ENCODE measurements around the gene DNM3. TPM values are rescaled to one million over a fixed set of nuclear protein-coding genes. Genes with fewer than 3 reads are reported as not detected.
"Not testable (repeated sequence)": the region's sequence is repeated elsewhere in the genome, so short reads cannot be mapped to it uniquely, and the experiment has no call there.

Gene DNM3
- total RNA-seq, 1 donor from 2014 or later: 1.8 TPM

DNA sequence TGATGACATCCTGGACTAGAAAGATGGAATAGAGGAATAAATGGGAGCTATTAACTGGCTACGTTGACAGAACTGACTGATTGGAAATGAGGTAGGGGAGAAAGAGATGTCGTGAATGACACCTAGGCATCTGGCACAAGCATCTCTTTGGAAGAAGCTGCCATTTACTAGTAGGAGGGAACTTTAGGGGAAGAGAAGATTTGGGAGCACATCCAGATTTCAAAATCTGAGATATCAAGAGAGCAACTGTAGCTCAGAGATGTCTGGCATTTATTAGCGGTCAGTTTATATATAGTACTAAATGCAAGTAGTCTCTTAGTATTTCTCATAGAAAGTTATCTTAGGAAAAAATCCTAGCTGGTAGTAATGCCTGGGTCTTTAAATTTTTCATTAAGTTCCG, 447.3 kb downstream of the DNM3 start:
- no peak for TF ChIP-seq CTCF (conservative IDR thresholded peaks at IDR 0.05; ENCODE audit: low read depth, low read length)
- no peak for DNase-seq (ENCODE audit: low read depth)
- H3K4me3 ChIP-seq (ENCODE audit: low read depth, low read length): no peak overlapping the region

DNA sequence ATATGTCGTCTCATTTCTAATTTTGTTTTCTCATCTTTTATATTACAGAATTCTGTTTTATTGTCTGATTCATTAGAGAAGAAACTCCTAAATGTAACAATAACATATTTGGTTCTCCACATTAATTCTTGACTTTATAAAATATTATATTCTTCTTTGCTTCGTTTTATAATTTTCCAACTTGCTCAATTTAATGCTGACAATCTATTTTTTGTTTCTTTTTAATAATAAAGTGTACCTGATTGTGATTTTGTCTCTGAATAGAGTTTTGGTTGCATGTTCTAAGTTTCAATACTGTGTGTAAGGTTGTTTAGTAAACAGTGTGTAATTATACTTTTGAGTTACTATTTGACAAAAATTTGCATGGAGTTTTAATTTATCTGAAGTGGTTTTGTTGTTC, 448.1 kb downstream of the DNM3 start:
- no peak for DNase-seq (ENCODE audit: low read depth)
- no peak overlapping the region for H3K4me3 ChIP-seq (ENCODE audit: low read depth, low read length)
- no peak for TF ChIP-seq CTCF (conservative IDR thresholded peaks at IDR 0.05; ENCODE audit: low read depth, low read length)

DNA sequence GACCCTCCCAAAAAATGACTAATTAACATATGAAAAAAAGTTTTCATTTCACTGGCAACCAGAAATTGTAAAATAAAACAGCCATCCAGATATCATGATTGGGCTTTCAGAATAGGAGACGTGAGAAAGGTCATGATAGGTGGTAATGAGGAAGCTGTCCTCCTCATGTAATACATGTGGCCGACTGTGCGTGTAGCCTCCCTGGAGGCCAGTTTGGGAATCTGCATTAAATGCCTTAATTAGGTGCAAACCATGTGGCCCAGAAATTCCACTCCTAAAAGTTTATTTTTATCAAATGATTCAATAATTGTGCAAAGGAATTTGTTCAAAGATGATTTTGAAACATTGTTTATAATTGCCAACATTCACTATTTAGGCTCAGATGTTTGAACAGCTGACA, 451.5 kb downstream of the DNM3 start:
- DNase-seq (ENCODE audit: low read depth): no peak
- H3K4me3 ChIP-seq (ENCODE audit: low read depth, low read length): no peak overlapping the region
- TF ChIP-seq CTCF (conservative IDR thresholded peaks at IDR 0.05; ENCODE audit: low read depth, low read length): no peak

DNA sequence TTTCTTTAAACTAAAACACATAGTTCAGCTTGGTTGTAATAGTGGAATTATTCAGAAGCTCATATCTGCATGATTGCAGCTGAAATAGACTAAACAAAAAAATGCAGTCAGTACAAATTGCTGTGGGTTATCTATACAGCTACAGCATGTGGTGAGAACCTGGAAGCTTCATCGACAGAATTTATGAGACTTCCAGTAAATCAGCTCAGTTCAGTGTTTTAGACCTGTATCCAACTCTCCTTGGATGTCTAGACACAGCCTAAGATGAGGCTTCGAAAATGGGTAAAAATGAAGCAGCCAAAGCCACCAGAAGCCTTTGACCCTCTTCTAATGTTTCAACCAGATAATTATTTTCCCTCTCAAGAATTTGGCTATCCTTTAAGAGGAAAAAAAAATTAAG, 452.1 kb downstream of the DNM3 start:
- DNase-seq (ENCODE audit: low read depth): no peak
- H3K4me3 ChIP-seq (ENCODE audit: low read depth, low read length): no peak overlapping the region
- TF ChIP-seq CTCF (conservative IDR thresholded peaks at IDR 0.05; ENCODE audit: low read depth, low read length): no peak

GRCh38 chr1:172298141-172298540, 456.8 kb downstream of the DNM3 start:
- no peak for TF ChIP-seq CTCF (conservative IDR thresholded peaks at IDR 0.05; ENCODE audit: low read depth, low read length)
- DNase-seq (ENCODE audit: low read depth): no peak
- H3K4me3 ChIP-seq (ENCODE audit: low read depth, low read length): no peak overlapping the region

DNA sequence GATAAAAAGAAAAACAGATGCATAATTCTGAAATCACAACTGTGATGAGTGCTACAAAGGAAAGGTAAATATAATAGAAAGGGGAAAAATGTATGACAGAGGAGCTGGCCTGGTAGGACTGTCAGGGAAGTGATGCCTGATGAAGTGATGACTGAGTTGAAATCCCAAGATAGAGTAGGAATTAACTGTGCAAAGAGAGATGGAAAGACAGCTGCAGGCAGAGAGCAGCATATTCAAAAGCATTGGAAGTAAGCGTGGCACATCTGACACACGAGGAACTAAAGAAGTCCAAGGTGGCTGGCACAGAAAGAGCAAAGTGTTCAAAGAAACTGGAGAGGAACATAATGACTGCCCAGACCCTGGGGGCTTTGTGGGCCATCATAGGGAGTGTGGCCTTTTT, 457.6 kb downstream of the DNM3 start:
- TF ChIP-seq CTCF (conservative IDR thresholded peaks at IDR 0.05; ENCODE audit: low read depth, low read length): no peak
- H3K4me3 ChIP-seq (ENCODE audit: low read depth, low read length): no peak overlapping the region
- DNase-seq (ENCODE audit: low read depth): no peak

GRCh38 chr1:172299515-172299914, 458.2 kb downstream of the DNM3 start:
- TF ChIP-seq CTCF (conservative IDR thresholded peaks at IDR 0.05; ENCODE audit: low read depth, low read length): no peak
- DNase-seq (ENCODE audit: low read depth): no peak

DNA sequence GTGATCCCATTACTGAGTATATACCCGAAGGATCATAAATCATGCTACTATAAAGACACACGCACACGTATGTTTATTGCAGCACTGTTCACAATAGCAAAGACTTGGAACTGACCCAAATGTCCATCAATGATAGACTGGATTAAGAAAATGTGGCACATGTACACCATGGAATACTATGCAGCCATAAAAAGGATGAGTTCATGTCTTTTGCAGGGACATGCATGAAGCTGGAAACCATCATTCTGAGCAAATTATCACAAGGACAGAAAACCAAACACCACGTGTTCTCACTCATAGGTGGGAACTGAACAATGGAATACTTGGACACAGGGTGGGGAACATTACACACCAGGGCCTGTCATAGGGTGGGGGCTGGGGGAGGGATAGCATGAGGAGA, 466.2 kb downstream of the DNM3 start:
- not testable (repeated sequence) for H3K4me3 ChIP-seq (ENCODE audit: low read depth, low read length); DNase-seq (ENCODE audit: low read depth)

More at GRCh38 chr1:172299515-172299914, 458.2 kb downstream of the DNM3 start:
- H3K4me3 ChIP-seq (ENCODE audit: low read depth, low read length): no peak overlapping the region

Measured in epithelial cell of proximal tubule (primary cell).